ENCODE data around the gene TMSB4X.

DNA sequence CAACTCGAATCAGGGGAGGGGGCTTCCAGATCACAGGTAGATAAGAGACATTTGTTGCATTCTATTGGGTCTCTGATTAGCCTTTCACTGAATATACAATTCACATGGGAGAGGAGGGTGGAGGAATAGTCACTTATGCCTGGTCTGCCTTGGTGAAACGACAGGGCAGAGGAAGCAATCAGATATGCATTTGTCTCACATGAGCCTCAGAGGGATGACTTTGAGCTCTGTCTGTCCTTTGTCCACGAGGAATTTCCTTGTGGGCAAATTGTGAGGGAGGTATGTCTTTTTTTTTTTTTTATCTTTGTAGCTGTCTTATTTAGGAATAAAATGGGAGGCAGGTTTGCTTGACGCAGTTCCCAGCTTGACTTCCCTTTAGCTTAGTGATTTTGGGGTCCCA is 28.5 kb upstream of the TMSB4X start:
- TF ChIP-seq, protein P1, sequence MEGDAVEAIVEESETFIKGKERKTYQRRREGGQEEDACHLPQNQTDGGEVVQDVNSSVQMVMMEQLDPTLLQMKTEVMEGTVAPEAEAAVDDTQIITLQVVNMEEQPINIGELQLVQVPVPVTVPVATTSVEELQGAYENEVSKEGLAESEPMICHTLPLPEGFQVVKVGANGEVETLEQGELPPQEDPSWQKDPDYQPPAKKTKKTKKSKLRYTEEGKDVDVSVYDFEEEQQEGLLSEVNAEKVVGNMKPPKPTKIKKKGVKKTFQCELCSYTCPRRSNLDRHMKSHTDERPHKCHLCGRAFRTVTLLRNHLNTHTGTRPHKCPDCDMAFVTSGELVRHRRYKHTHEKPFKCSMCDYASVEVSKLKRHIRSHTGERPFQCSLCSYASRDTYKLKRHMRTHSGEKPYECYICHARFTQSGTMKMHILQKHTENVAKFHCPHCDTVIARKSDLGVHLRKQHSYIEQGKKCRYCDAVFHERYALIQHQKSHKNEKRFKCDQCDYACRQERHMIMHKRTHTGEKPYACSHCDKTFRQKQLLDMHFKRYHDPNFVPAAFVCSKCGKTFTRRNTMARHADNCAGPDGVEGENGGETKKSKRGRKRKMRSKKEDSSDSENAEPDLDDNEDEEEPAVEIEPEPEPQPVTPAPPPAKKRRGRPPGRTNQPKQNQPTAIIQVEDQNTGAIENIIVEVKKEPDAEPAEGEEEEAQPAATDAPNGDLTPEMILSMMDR (IDR thresholded peaks at IDR 0.05), result no peak
- TF ChIP-seq POLR2A (IDR thresholded peaks at IDR 0.05), result no peak

All from ovary (tissue), 3 donors.